Epithelial cell of esophagus (primary cell): ENCODE measurements around the gene CYTH2.

Experiments
- DNase-seq: peaks from one replicate; pipeline ENCODE4 v3.0.0; 2010; ENCODE audit warnings: low read depth
- H3K4me3 ChIP-seq: 2 replicates; pipeline ENCODE4 v1.5.1; 2011; ENCODE audit warnings: mild to moderate bottlenecking, low read length, control low read depth
- TF ChIP-seq, protein P1 (sequence below): IDR thresholded peaks from 2 replicates; pipeline ENCODE4 v1.5.1; 2011; ENCODE audit warnings: low read depth, mild to moderate bottlenecking, low read length, control low read depth, inconsistent platforms; ENCODE audit not compliant: insufficient read depth; ENCODE audit errors: missing control alignments

CYTH2 gene

DNA sequence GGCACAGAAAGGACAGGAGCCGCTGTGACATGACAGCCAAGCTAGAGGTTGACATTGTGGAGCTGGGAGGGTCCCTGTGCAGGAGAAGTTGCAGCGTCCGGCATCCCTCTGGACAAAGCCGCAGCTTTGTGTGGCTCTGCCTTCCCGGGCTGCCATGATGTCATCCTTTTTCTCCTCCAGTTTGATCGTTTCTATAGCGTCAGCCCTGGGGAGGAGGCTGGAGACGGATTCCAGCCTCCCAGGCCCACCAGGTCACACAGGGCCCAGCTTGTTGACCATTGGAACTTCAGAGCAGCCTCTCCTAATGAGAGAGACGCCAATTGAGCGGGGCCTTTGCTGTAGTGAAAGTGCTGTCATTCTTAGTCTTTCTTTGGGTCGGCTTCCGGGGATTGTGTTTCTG, 17.5 kb upstream of the CYTH2 start:
- TF ChIP-seq, protein P1, sequence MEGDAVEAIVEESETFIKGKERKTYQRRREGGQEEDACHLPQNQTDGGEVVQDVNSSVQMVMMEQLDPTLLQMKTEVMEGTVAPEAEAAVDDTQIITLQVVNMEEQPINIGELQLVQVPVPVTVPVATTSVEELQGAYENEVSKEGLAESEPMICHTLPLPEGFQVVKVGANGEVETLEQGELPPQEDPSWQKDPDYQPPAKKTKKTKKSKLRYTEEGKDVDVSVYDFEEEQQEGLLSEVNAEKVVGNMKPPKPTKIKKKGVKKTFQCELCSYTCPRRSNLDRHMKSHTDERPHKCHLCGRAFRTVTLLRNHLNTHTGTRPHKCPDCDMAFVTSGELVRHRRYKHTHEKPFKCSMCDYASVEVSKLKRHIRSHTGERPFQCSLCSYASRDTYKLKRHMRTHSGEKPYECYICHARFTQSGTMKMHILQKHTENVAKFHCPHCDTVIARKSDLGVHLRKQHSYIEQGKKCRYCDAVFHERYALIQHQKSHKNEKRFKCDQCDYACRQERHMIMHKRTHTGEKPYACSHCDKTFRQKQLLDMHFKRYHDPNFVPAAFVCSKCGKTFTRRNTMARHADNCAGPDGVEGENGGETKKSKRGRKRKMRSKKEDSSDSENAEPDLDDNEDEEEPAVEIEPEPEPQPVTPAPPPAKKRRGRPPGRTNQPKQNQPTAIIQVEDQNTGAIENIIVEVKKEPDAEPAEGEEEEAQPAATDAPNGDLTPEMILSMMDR = no peak
- no peak for DNase-seq
- H3K4me3 ChIP-seq = no peak overlapping the region

DNA sequence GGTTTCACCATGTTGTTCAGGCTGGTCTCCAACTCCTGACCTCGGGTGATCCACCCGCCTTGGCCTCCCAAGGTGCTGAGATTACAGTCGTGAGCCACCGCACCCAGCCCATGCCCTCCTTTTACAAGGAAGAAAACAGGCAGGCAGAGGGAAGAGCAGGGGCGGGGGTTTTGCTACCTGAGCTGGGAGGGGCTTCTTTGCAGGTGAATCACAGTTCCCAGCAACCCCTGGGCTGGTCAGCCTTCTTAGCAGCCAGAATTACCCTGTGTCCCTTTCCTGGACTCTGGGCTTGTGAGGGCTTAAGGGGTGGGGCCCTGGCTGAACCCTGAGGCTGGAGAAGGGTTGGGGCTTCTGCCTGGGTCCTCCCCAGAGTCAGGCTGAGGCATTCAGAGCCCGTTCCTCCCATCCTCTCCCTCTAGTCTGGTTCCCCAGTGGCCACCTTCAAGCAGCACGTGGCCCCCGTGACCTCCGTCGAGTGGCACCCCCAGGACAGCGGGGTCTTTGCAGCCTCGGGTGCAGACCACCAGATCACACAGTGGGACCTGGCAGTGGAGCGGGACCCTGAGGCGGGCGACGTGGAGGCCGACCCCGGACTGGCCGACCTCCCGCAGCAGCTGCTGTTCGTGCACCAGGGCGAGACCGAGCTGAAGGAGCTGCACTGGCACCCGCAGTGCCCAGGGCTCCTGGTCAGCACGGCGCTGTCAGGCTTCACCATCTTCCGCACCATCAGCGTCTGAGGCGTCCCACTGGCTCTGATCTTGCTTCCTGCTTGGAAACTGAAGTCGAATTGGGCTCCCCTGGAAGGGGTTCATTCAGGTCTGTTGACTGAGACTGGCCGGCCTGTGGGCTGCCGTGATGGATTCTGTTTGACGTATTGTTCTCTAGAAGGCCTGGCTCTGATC, 16.6 kb upstream of the CYTH2 start:
- DNase-seq = peak; percentile 32
- TF ChIP-seq, protein P1 = no peak
- H3K4me3 ChIP-seq = no peak overlapping the region

DNA sequence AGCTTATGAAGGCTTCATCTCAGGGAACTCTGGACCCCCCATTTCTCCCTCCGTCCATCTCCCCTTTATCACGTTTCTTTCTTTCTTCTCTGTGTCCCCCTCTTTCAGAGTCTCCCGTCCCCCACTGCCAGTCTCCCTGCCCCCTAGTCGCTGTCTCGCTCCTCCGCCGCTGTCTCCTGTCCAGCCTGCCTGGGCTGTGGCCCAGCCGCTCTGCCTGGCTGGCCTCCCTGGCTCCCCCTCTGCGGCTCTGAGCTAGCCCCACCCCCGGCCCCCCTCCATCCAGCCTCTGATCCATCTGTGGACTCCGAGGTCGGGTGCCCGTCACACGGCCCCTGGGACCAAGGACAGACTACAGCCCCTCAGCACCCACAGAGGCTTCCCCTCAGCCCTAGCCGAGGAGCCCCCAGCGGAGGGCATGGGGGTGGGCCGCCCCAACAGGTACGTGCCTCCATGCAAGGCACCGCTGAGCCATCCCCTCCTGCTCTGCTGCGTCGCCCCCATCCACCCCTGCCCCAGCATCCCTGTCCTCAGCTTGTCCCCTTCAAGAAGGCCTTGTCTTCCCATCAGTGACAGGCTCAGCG, 14.9 kb upstream of the CYTH2 start:
- DNase-seq = no peak
- H3K4me3 ChIP-seq = no peak overlapping the region
- TF ChIP-seq, protein P1 = no peak

DNA sequence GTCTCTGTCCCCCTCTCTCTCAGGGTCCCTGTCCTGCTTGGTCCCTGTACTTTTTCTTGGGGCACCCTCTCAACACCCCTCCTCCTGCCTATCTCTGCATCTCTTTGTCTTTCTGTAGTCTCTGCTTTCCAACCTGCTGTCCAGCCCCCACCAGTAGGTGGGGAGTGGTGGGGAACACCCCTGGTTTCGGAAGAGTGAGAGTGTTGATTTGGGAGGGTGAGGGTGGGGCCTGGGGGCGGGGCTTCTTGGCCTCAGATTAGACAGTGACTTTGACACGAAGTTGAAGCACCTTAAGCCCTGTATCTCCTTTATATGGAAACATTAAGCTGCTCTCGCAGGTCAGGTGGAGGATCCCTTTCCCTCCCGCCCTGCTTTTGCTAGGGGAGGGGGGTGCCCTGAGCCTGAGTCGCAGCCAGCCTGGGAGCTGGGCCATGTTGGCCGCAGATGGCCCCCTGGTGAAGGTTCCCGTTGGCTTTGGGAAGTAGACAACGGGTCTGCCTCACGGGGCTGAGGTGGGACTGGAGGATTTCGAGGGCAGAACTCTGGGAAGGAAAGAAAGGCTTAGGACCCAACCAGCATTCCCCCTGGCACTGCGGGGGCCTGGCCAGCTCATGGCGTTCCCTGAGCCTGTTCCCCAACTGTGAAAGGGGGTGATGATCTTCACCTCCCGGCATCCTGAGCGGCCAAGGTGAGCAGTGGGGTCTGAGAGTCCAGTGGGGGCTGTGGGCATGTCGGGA, 13.8 kb upstream of the CYTH2 start, which contains the start of gene KCNJ14:
TSS of gene KCNJ14 (plus strand) at position 404 of the 737 bp plus-strand sequence. CDS start 6,151 bp downstream, outside the sequence.
- TF ChIP-seq, protein P1 = no peak
- no peak for DNase-seq

DNA sequence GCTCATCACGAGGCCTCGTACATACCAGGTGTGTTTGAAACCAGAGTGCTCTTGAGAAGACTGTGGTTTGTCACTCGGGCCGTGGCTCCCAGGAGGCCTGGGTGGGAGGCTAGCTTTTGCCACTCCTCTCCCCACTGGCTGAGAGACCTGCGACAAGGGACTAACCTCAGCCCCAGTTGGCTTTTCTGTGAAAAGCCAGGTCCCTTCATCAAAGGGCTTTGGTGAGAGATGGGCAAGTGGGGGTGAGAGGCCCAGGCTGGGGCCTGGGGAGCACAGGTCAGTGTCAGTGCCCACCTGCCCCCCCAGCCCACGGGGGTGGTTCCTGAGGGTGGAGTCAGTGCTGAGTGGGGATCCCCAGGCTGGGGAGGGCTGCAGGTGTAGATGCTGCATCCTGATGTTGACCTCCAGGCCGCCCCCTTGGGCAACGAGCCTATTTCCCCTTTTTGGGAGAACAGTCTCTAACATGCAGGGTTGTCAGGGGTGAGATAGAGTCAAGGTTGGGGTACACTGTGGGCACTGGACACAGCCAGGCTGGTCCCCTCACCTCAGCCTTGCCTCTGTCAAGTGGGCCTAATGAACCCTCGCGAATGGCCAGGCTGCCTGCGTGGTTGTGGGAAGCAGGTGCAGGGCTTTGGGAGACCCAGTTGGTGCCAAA, 13.1 kb upstream of the CYTH2 start:
- no peak for DNase-seq
- no peak overlapping the region for H3K4me3 ChIP-seq
- TF ChIP-seq, protein P1 = no peak

More for the DNA sequence above, 13.8 kb upstream of the CYTH2 start, which contains the start of gene KCNJ14:
- no peak within 1 kb of the TSS for H3K4me3 ChIP-seq

DNA sequence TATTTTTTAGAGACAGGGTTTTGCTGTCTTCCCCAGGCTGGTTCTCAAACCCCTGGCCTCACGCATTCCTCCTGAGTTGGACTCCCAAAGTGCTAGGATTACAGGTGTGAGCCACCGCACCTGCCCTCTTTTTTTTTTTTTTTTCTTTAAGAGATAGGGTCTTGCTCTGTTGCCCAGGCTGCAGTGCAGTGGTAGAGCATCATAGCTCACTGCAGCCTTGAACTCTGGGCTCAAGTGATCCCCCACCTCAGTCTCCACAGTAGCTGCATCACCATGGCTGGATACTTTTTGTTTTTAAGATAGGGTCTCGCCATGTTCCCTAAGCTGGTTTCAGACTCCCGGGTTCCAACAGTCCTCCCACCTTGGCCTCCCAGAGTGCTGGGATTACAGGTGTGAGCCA, 12.3 kb upstream of the CYTH2 start:
- no peak overlapping the region for H3K4me3 ChIP-seq
- no peak for DNase-seq
- TF ChIP-seq, protein P1 = no peak
